PC-3 (cell line): Measurements from ENCODE around the gene CRY1. TPM values are rescaled to one million over a fixed set of nuclear protein-coding genes. Genes with fewer than 3 reads are reported as not detected.

ENCODE experiments used
- ATAC-seq: fragments of 200-7000 bp; cut with Tn5 transposase; 2 replicates; pipeline ENCODE4 v1.9.1; 2020; ENCODE audit warnings: mild to moderate bottlenecking, moderate library complexity
- BruUV-seq: library from RNA; stranded (reverse); fragments of 400-500 nt; replicated peaks from 2 replicates; lab custom pipeline; 2021; lab: Mats Ljungman, UMichigan
- CTCF ChIA-PET: fragments of 300-600 bp; sonication (Branson Sonifier 250); formaldehyde crosslinking; loops from one replicate; lab custom pipeline; 2022; ENCODE audit warnings: antibody characterized with exemption; lab: Charles Lee
- POLR2A ChIA-PET: fragments of 300-600 bp; sonication (Branson Sonifier 250); formaldehyde crosslinking; loops from one replicate; lab custom pipeline; 2022; ENCODE audit warnings: antibody characterized with exemption; ENCODE audit not compliant: unreplicated experiment; lab: Charles Lee
- DNase-seq: peaks from one replicate; pipeline ENCODE4 v3.0.0-alpha.2; 2015
- H2AFZ ChIP-seq: fragments of 300-600 bp; sonication (generic); 2 replicates; pipeline ENCODE4 v1.6.0; 2016; ENCODE audit warnings: antibody characterized with exemption, low read length
- H3F3A ChIP-seq: fragments of 300-600 bp; sonication (generic); one replicate; pipeline ENCODE4 v1.6.0; 2017; ENCODE audit warnings: antibody characterized with exemption, low read length, control low read depth, mild to moderate bottlenecking; ENCODE audit not compliant: unreplicated experiment
- H3K27ac ChIP-seq: fragments of 300-600 bp; sonication (generic); 2 replicates; pipeline ENCODE4 v1.5.1; 2016; ENCODE audit warnings: mild to moderate bottlenecking, low read length
- H3K27me3 ChIP-seq: fragments of 300-600 bp; sonication (generic); 2 replicates; pipeline ENCODE4 v1.6.1; 2016; ENCODE audit warnings: low read length, mixed read lengths
- H3K36me3 ChIP-seq: fragments of 300-600 bp; sonication (generic); 2 replicates; pipeline ENCODE4 v1.6.1; 2016; ENCODE audit warnings: low read depth, mixed run types, low read length, mixed read lengths
- H3K4me1 ChIP-seq: fragments of 300-600 bp; sonication (generic); 2 replicates; pipeline ENCODE4 v1.5.1; 2016; ENCODE audit warnings: low read length; ENCODE audit not compliant: insufficient read depth
- H3K4me2 ChIP-seq: fragments of 300-600 bp; sonication (generic); 2 replicates; pipeline ENCODE4 v1.6.0; 2016; ENCODE audit warnings: low read length
- H3K4me3 ChIP-seq: fragments of 300-600 bp; sonication (generic); 2 replicates; pipeline ENCODE4 v1.5.1; 2016; ENCODE audit warnings: mild to moderate bottlenecking, low read length, mixed read lengths
- H3K79me2 ChIP-seq: fragments of 300-600 bp; sonication (generic); 2 replicates; pipeline ENCODE4 v1.6.1; 2017; ENCODE audit warnings: low read length, mixed read lengths
- H3K9ac ChIP-seq: fragments of 300-600 bp; sonication (generic); 2 replicates; pipeline ENCODE4 v1.6.0; 2016; ENCODE audit warnings: mild to moderate bottlenecking, low read length
- H3K9me2 ChIP-seq: fragments of 300-600 bp; sonication (generic); replicated peaks from 2 replicates; pipeline ENCODE4 v1.6.1; 2016; ENCODE audit warnings: mixed run types, low read length, mixed read lengths
- H3K9me3 ChIP-seq: fragments of 300-600 bp; sonication (generic); 2 replicates; pipeline ENCODE4 v1.6.1; 2016; ENCODE audit warnings: low read length, mixed read lengths
- H4K20me1 ChIP-seq: fragments of 300-600 bp; sonication (generic); 2 replicates; pipeline ENCODE4 v1.6.1; 2016; ENCODE audit warnings: low read length, mixed read lengths
- EZH2 ChIP-seq: fragments of 300-600 bp; sonication (generic); IDR thresholded peaks from one replicate; pipeline ENCODE4 v1.6.1; 2017; ENCODE audit warnings: antibody characterized with exemption, mild to moderate bottlenecking, low read length; ENCODE audit not compliant: unreplicated experiment
- EZH2phosphoT487 ChIP-seq: fragments of 300-600 bp; sonication (generic); IDR thresholded peaks from 2 replicates; pipeline ENCODE4 v1.6.1; 2018; ENCODE audit warnings: mild to moderate bottlenecking, antibody characterized with exemption, low read length, borderline replicate concordance
- intact Hi-C: fragments of 100-400 bp; cut with micrococcal nuclease; formaldehyde crosslinking; loops from 2 replicates; pipeline ENCODE4 v1.9.0; 2023
- total RNA-seq: library from RNA; depleted of rRNA; stranded (reverse); fragments of >200 nt; gene quantifications from 2 replicates; pipeline ENCODE4 v1.2.3, GENCODE V29; 2014
- TF ChIP-seq, protein P1 (sequence below): fragments of 300-600 bp; sonication (generic); conservative IDR thresholded peaks from 2 replicates; pipeline ENCODE4 v1.5.1; 2017; ENCODE audit warnings: antibody characterized with exemption, low read depth, mild to moderate bottlenecking, low read length

The CRY1 gene
- total RNA-seq, 1 experiment from 2014 or later, result 32.0 TPM

DNA sequence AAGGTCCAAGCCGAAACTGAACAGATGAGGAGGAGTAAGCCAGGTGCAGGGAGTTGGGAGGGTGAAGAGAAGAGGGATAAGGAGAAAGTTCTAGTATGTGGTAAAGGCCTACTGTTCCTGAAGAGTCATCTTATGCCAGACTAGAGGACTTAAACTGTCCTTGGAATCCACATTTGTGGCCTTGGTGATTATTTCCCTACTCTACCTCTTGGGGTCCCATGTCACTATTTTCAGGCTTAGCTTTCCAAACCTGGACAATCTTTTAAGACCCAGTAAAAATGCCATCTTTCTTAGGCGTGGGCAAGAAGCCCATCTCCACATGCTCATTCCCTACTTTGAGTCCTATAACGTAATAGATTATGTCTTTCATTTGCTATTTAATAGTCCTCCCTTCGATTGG is 40.1 kb upstream of the CRY1 start:
- no peak overlapping the region for H3K9ac ChIP-seq
- no peak for ATAC-seq
- no peak overlapping the region for H3K27ac ChIP-seq
- DNase-seq, result peak; percentile 28
- peaks cover 4% of the 10 kb centered on the region; the same call in 1 of the 2 replicates for H3K4me1 ChIP-seq
- H3K36me3 ChIP-seq, result no peaks in the 10 kb centered on the region
- H3K9me3 ChIP-seq, result no peaks in the 10 kb centered on the region
- intact Hi-C loops, result no loop called here
- no TSS peak for BruUV-seq
- no peaks in the 10 kb centered on the region for H3K79me2 ChIP-seq
- H2AFZ ChIP-seq, result no peak overlapping the region
- H3K27me3 ChIP-seq, result no peaks in the 10 kb centered on the region
- no peaks in the 10 kb centered on the region for H3K9me2 ChIP-seq
- H4K20me1 ChIP-seq, result no peaks in the 10 kb centered on the region
- ChIA-PET POLR2A (no interaction called here), CTCF (no interaction called here)
- no peaks in the 10 kb centered on the region for H3F3A ChIP-seq
- no peak overlapping the region for H3K4me3 ChIP-seq
- no peak overlapping the region for H3K4me2 ChIP-seq
- TF ChIP-seq, protein P1, sequence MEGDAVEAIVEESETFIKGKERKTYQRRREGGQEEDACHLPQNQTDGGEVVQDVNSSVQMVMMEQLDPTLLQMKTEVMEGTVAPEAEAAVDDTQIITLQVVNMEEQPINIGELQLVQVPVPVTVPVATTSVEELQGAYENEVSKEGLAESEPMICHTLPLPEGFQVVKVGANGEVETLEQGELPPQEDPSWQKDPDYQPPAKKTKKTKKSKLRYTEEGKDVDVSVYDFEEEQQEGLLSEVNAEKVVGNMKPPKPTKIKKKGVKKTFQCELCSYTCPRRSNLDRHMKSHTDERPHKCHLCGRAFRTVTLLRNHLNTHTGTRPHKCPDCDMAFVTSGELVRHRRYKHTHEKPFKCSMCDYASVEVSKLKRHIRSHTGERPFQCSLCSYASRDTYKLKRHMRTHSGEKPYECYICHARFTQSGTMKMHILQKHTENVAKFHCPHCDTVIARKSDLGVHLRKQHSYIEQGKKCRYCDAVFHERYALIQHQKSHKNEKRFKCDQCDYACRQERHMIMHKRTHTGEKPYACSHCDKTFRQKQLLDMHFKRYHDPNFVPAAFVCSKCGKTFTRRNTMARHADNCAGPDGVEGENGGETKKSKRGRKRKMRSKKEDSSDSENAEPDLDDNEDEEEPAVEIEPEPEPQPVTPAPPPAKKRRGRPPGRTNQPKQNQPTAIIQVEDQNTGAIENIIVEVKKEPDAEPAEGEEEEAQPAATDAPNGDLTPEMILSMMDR, result peak; percentile 49
- no peak for TF ChIP-seq EZH2
- no peak for TF ChIP-seq EZH2phosphoT487

DNA sequence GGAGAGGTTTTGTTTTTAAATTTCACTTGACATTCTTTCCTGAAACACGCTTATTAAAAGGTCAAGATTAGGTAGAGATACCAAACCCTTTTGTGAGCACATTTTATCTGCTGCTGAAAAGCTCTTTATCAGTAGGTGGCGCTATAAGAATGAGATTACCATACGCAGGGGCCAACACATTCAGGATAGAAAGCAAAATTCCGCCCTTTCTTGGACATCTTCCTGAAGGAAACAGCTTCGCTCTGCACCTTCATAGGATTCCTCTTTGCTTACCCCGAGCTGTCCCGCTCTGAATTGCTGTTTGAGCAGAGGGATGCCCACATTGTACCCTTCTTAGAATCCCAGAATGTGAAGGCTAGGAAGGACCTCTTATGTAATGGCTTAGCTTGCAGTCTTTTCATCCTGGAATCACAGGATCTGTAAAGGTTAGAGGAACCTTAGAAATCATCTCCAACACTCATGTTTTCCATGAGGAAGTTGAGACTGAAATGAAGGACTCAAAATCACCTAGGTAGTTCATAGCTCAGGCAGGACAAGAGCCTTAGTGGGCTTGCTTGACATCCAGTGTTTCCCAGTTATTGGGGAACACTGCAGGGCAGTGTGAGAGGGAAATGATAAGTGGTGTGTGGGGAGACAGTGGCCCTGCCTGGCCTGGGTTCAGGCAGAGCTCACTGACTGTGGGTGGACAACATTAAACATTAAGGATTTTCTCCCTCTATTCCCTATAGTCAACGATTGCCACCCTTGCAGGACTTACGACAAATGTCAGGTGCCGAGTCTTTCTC is 38.7 kb upstream of the CRY1 start:
- H3K36me3 ChIP-seq, result no peaks in the 10 kb centered on the region
- ATAC-seq (peak; percentile 78), DNase-seq (peak; percentile 91)
- POLR2A ChIA-PET, result no interaction called here
- no peaks in the 10 kb centered on the region for H4K20me1 ChIP-seq
- CTCF ChIA-PET, result interaction anchor here (0.6 to 1.3 kb wide), 4 partner anchors 234 to 544 kb away, joined by 3 to 8 read pairs (median 4); no protein-coding TSS in a partner anchor
- no peaks in the 10 kb centered on the region for H3K27me3 ChIP-seq
- no peaks in the 10 kb centered on the region for H3K79me2 ChIP-seq
- no peaks in the 10 kb centered on the region for H3K9me3 ChIP-seq
- BruUV-seq, result no TSS peak
- TF ChIP-seq, protein P1, result peak; percentile 96
- no peak for TF ChIP-seq EZH2phosphoT487
- H3K9ac ChIP-seq, result no peak overlapping the region
- intact Hi-C loops, result loop anchor here (1.0 kb wide), 1 partner anchor 475 kb away; no protein-coding TSS in a partner anchor
- H3K4me3 ChIP-seq, result no peak overlapping the region
- H3K27ac ChIP-seq, result no peak overlapping the region
- peak overlapping the region; percentile 63 for H2AFZ ChIP-seq
- no peaks in the 10 kb centered on the region for H3F3A ChIP-seq
- no peaks in the 10 kb centered on the region for H3K9me2 ChIP-seq
- peak overlapping the region; percentile 52 for H3K4me2 ChIP-seq
- peaks cover 4% of the 10 kb centered on the region; the same call in 1 of the 2 replicates for H3K4me1 ChIP-seq
